ENCODE results near the gene BCL10. TPM values are rescaled to one million over a fixed set of nuclear protein-coding genes. Genes with fewer than 3 reads are reported as not detected.

Gene BCL10
- 16.5 and 32.2 TPM in 2 replicates for total RNA-seq (2014; rRNA removed; shearing (Covaris generic); ENCODE audit: low replicate concordance)

GRCh38 chr1:85276215-85276977, at the start of gene BCL10:
Gene BCL10 (minus strand): TSS chr1:85276632. CDS start chr1:85276352, 280 bp downstream.
- Histone ChIP-seq H3K36me3 (ENCODE audit: insufficient read depth, low read length) (peaks cover 10% of the 10 kb centered on the region; the same call in 1 of the 2 replicates), H3K9ac (ENCODE audit: low read length) (peak within 1 kb of the TSS; percentile 88), H4K20me1 (ENCODE audit: insufficient read depth, low read depth, low read length) (0 out of 2 replicates have a peak, but pooled peaks cover 5% of the 10 kb centered on the region), H3K79me2 (ENCODE audit: low read length) (peaks cover 47% of the 10 kb centered on the region), H3K4me3 (ENCODE audit: low read length) (peak within 1 kb of the TSS; percentile 91), H3K9me3 (ENCODE audit: low read length) (no peaks in the 10 kb centered on the region), H3K27ac (ENCODE audit: low read length) (peak within 1 kb of the TSS; percentile 50), H2AFZ (ENCODE audit: low read length) (peak within 1 kb of the TSS; percentile 65; the same call in 1 of the 2 replicates), H3K9me2 (replicated peaks; ENCODE audit: insufficient read depth, low read length) (no peaks in the 10 kb centered on the region), H3K4me2 (ENCODE audit: low read depth, low read length, poor library complexity, severe bottlenecking) (peak within 1 kb of the TSS; percentile 89), H3K4me1 (ENCODE audit: low read length) (peaks cover 29% of the 10 kb centered on the region), H3K27me3 (ENCODE audit: low read length) (no peaks in the 10 kb centered on the region)
- DNase-seq, result peak; percentile 99

- no peaks in the 10 kb centered on the region for H3K79me2 ChIP-seq (ENCODE audit: low read length)
- no peak overlapping the region for H3K9ac ChIP-seq (ENCODE audit: low read length)
- no peaks in the 10 kb centered on the region for H3K27me3 ChIP-seq (ENCODE audit: low read length)
- H3K27ac ChIP-seq (ENCODE audit: low read length), result no peak overlapping the region
- no peaks in the 10 kb centered on the region for H3K9me2 ChIP-seq (replicated peaks; ENCODE audit: insufficient read depth, low read length)
- no peaks in the 10 kb centered on the region for H3K4me1 ChIP-seq (ENCODE audit: low read length)
- DNase-seq, result no peak
- H3K36me3 ChIP-seq (ENCODE audit: insufficient read depth, low read length), result no peaks in the 10 kb centered on the region
- H3K4me3 ChIP-seq (ENCODE audit: low read length), result no peak overlapping the region
- no peak overlapping the region for H2AFZ ChIP-seq (ENCODE audit: low read length)
- H3K9me3 ChIP-seq (ENCODE audit: low read length), result no peaks in the 10 kb centered on the region
- no peak overlapping the region for H3K4me2 ChIP-seq (ENCODE audit: low read depth, low read length, poor library complexity, severe bottlenecking)
- no peaks in the 10 kb centered on the region for H4K20me1 ChIP-seq (ENCODE audit: insufficient read depth, low read depth, low read length)
These were observed 49.5 kb upstream of the BCL10 start for GRCh38 chr1:85325920-85326319.

- H3K4me2 ChIP-seq (ENCODE audit: low read depth, low read length, poor library complexity, severe bottlenecking), result no peak overlapping the region
- H3K27ac ChIP-seq (ENCODE audit: low read length), result no peak overlapping the region
- H3K79me2 ChIP-seq (ENCODE audit: low read length), result no peaks in the 10 kb centered on the region
- H3K9ac ChIP-seq (ENCODE audit: low read length), result no peak overlapping the region
- DNase-seq, result no peak
- no peak overlapping the region for H3K4me3 ChIP-seq (ENCODE audit: low read length)
- no peak overlapping the region for H2AFZ ChIP-seq (ENCODE audit: low read length)
- no peaks in the 10 kb centered on the region for H3K36me3 ChIP-seq (ENCODE audit: insufficient read depth, low read length)
- H3K27me3 ChIP-seq (ENCODE audit: low read length), result no peaks in the 10 kb centered on the region
- no peaks in the 10 kb centered on the region for H4K20me1 ChIP-seq (ENCODE audit: insufficient read depth, low read depth, low read length)
- H3K9me3 ChIP-seq (ENCODE audit: low read length), result no peaks in the 10 kb centered on the region
- no peaks in the 10 kb centered on the region for H3K4me1 ChIP-seq (ENCODE audit: low read length)
- no peaks in the 10 kb centered on the region for H3K9me2 ChIP-seq (replicated peaks; ENCODE audit: insufficient read depth, low read length)
These were observed 47.3 kb upstream of the BCL10 start for GRCh38 chr1:85323770-85324169.

GRCh38 chr1:85322655-85323054, 46.2 kb upstream of the BCL10 start:
- Histone ChIP-seq H3K79me2 (ENCODE audit: low read length) (no peaks in the 10 kb centered on the region), H3K27ac (ENCODE audit: low read length) (no peak overlapping the region), H2AFZ (ENCODE audit: low read length) (no peak overlapping the region), H3K4me3 (ENCODE audit: low read length) (no peak overlapping the region), H3K36me3 (ENCODE audit: insufficient read depth, low read length) (no peaks in the 10 kb centered on the region), H3K27me3 (ENCODE audit: low read length) (no peaks in the 10 kb centered on the region), H3K9me3 (ENCODE audit: low read length) (no peaks in the 10 kb centered on the region), H3K4me2 (ENCODE audit: low read depth, low read length, poor library complexity, severe bottlenecking) (no peak overlapping the region), H4K20me1 (ENCODE audit: insufficient read depth, low read depth, low read length) (no peaks in the 10 kb centered on the region), H3K9me2 (replicated peaks; ENCODE audit: insufficient read depth, low read length) (no peaks in the 10 kb centered on the region), H3K9ac (ENCODE audit: low read length) (no peak overlapping the region), H3K4me1 (ENCODE audit: low read length) (no peaks in the 10 kb centered on the region)
- no peak for DNase-seq

GRCh38 chr1:85321237-85321964, 45.0 kb upstream of the BCL10 start:
- no peaks in the 10 kb centered on the region for H3K9me3 ChIP-seq (ENCODE audit: low read length)
- no peak overlapping the region for H3K27ac ChIP-seq (ENCODE audit: low read length)
- no peaks in the 10 kb centered on the region for H3K27me3 ChIP-seq (ENCODE audit: low read length)
- H3K9me2 ChIP-seq (replicated peaks; ENCODE audit: insufficient read depth, low read length), result no peaks in the 10 kb centered on the region
- H3K9ac ChIP-seq (ENCODE audit: low read length), result no peak overlapping the region
- no peak overlapping the region for H3K4me3 ChIP-seq (ENCODE audit: low read length)
- H4K20me1 ChIP-seq (ENCODE audit: insufficient read depth, low read depth, low read length), result no peaks in the 10 kb centered on the region
- no peaks in the 10 kb centered on the region for H3K4me1 ChIP-seq (ENCODE audit: low read length)
- H3K79me2 ChIP-seq (ENCODE audit: low read length), result no peaks in the 10 kb centered on the region
- H3K4me2 ChIP-seq (ENCODE audit: low read depth, low read length, poor library complexity, severe bottlenecking), result no peak overlapping the region
- no peak overlapping the region for H2AFZ ChIP-seq (ENCODE audit: low read length)
- H3K36me3 ChIP-seq (ENCODE audit: insufficient read depth, low read length), result no peaks in the 10 kb centered on the region
- no peak for DNase-seq

- Histone ChIP-seq H3K4me1 (ENCODE audit: low read length) (no peaks in the 10 kb centered on the region), H3K36me3 (ENCODE audit: insufficient read depth, low read length) (no peaks in the 10 kb centered on the region), H3K27ac (ENCODE audit: low read length) (no peak overlapping the region), H3K4me2 (ENCODE audit: low read depth, low read length, poor library complexity, severe bottlenecking) (no peak overlapping the region), H3K79me2 (ENCODE audit: low read length) (no peaks in the 10 kb centered on the region), H3K9me3 (ENCODE audit: low read length) (no peaks in the 10 kb centered on the region), H3K4me3 (ENCODE audit: low read length) (no peak overlapping the region), H3K9me2 (replicated peaks; ENCODE audit: insufficient read depth, low read length) (no peaks in the 10 kb centered on the region), H2AFZ (ENCODE audit: low read length) (no peak overlapping the region), H4K20me1 (ENCODE audit: insufficient read depth, low read depth, low read length) (no peaks in the 10 kb centered on the region), H3K27me3 (ENCODE audit: low read length) (no peaks in the 10 kb centered on the region), H3K9ac (ENCODE audit: low read length) (no peak overlapping the region)
- DNase-seq, result no peak
These were observed 44.1 kb upstream of the BCL10 start for GRCh38 chr1:85320371-85321131.

GRCh38 chr1:85319931-85320330, 43.5 kb upstream of the BCL10 start:
- Histone ChIP-seq H3K36me3 (ENCODE audit: insufficient read depth, low read length) (no peaks in the 10 kb centered on the region), H2AFZ (ENCODE audit: low read length) (no peak overlapping the region), H3K27me3 (ENCODE audit: low read length) (no peaks in the 10 kb centered on the region), H3K9me3 (ENCODE audit: low read length) (no peaks in the 10 kb centered on the region), H3K9ac (ENCODE audit: low read length) (no peak overlapping the region), H4K20me1 (ENCODE audit: insufficient read depth, low read depth, low read length) (no peaks in the 10 kb centered on the region), H3K9me2 (replicated peaks; ENCODE audit: insufficient read depth, low read length) (no peaks in the 10 kb centered on the region), H3K27ac (ENCODE audit: low read length) (no peak overlapping the region), H3K4me3 (ENCODE audit: low read length) (no peak overlapping the region), H3K4me2 (ENCODE audit: low read depth, low read length, poor library complexity, severe bottlenecking) (no peak overlapping the region), H3K79me2 (ENCODE audit: low read length) (no peaks in the 10 kb centered on the region), H3K4me1 (ENCODE audit: low read length) (no peaks in the 10 kb centered on the region)
- no peak for DNase-seq

GRCh38 chr1:85319491-85319890, 43.1 kb upstream of the BCL10 start:
- Histone ChIP-seq H4K20me1 (ENCODE audit: insufficient read depth, low read depth, low read length) (no peaks in the 10 kb centered on the region), H3K36me3 (ENCODE audit: insufficient read depth, low read length) (no peaks in the 10 kb centered on the region), H3K9ac (ENCODE audit: low read length) (no peak overlapping the region), H2AFZ (ENCODE audit: low read length) (no peak overlapping the region), H3K27ac (ENCODE audit: low read length) (no peak overlapping the region), H3K4me1 (ENCODE audit: low read length) (no peaks in the 10 kb centered on the region), H3K27me3 (ENCODE audit: low read length) (no peaks in the 10 kb centered on the region), H3K9me2 (replicated peaks; ENCODE audit: insufficient read depth, low read length) (no peaks in the 10 kb centered on the region), H3K79me2 (ENCODE audit: low read length) (no peaks in the 10 kb centered on the region), H3K4me2 (ENCODE audit: low read depth, low read length, poor library complexity, severe bottlenecking) (no peak overlapping the region), H3K4me3 (ENCODE audit: low read length) (no peak overlapping the region), H3K9me3 (ENCODE audit: low read length) (no peaks in the 10 kb centered on the region)
- DNase-seq, result no peak

Data from Karpas-422 (cell line).